Activated CD4-positive, alpha-beta T cell treated with anti-CD3 and anti-CD28 coated beads for 36 hours (primary cell): ENCODE results near the gene PDE8A. TPM values are rescaled to one million over a fixed set of nuclear protein-coding genes. Genes with fewer than 3 reads are reported as not detected.

ENCODE experiments used
- ATAC-seq: fragments of 200-7000 bp; cut with Tn5 transposase; one replicate; pipeline ENCODE4 v1.10.0; 2021; ENCODE audit warnings: mild to moderate bottlenecking, moderate library complexity
- CTCF ChIA-PET: fragments of 350-600 bp; sonication (Branson Sonifier 250); formaldehyde crosslinking; loops from one replicate; lab custom pipeline; 2021; ENCODE audit warnings: antibody characterized with exemption; lab: Charles Lee
- POLR2A ChIA-PET: fragments of 350-600 bp; sonication (Branson Sonifier 250); formaldehyde crosslinking; loops from one replicate; lab custom pipeline; 2021; ENCODE audit warnings: antibody characterized with exemption, inconsistent platforms; lab: Charles Lee
- DNase-seq: peaks from one replicate; pipeline ENCODE4 v3.0.0-alpha.2; 2020
- H3K27ac Mint-ChIP-seq: one replicate; pipeline ENCODE4 v1.8.0; 2021; ENCODE audit warnings: mixed read lengths
- H3K27me3 Mint-ChIP-seq: one replicate; pipeline ENCODE4 v1.8.0; 2021; ENCODE audit warnings: mixed read lengths
- H3K36me3 Mint-ChIP-seq: one replicate; pipeline ENCODE4 v1.8.0; 2021; ENCODE audit warnings: low read depth, mixed read lengths
- H3K4me1 Mint-ChIP-seq: one replicate; pipeline ENCODE4 v1.8.0; 2021; ENCODE audit warnings: mixed read lengths
- H3K4me3 Mint-ChIP-seq: one replicate; pipeline ENCODE4 v1.8.0; 2021; ENCODE audit warnings: mild to moderate bottlenecking, moderate library complexity, mixed read lengths
- H3K9me3 Mint-ChIP-seq: one replicate; pipeline ENCODE4 v1.8.0; 2021; ENCODE audit warnings: low read depth, mixed read lengths
- intact Hi-C, 2 experiments: fragments of 100-400 bp; cut with DNase I in 1 of 2; cut with micrococcal nuclease in 1 of 2; formaldehyde crosslinking; loops; one replicate each; pipeline versions ENCODE4 v1.14.2 to v1.15.1; 2022 to 2024; cut with DNase I, micrococcal nuclease
- total RNA-seq, 2 experiments: library from RNA; stranded (reverse); gene quantifications; one replicate each; pipeline ENCODE4 v1.2.3, GENCODE V29; 2021

Gene PDE8A
- total RNA-seq, 2 experiments from 2014 or later, result 21.3 to 28.7 TPM

DNA sequence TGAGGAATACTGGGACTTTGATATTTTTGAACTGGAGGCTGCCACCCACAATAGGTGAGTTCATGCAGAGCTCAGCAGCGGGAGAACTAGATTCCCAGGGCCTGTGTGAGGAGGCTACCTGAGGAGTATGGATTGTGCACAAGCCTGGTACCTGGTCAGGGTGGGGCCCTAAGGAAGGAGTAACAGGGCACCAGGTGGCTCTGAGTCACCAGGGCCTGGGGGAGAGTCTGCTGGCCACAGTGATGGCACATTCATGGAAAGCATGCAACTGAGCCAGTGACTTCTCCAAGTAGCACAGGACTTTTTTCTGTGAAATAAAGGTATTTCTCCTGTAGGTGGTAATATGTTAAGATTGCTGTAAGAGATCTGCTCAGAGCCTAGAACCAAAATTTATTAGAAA, 134.4 kb downstream of the PDE8A start:
- H3K36me3 Mint-ChIP-seq, result peaks cover 40% of the 10 kb centered on the region
- no peaks in the 10 kb centered on the region for H3K9me3 Mint-ChIP-seq
- ChIA-PET CTCF (interaction anchor here (0.7 kb wide), 1 partner anchor 64 kb away, joined by 4 read pairs; no protein-coding TSS in a partner anchor), POLR2A (no interaction called here)
- H3K27ac Mint-ChIP-seq, result no peak overlapping the region
- DNase-seq (no peak), ATAC-seq (no peak)
- no peak overlapping the region for H3K4me3 Mint-ChIP-seq
- intact Hi-C loops, result no loop called here
- no peaks in the 10 kb centered on the region for H3K27me3 Mint-ChIP-seq
- H3K4me1 Mint-ChIP-seq, result peaks cover 10% of the 10 kb centered on the region

- DNase-seq (no peak), ATAC-seq (no peak)
- Mint-ChIP-seq H3K36me3 (peaks cover 40% of the 10 kb centered on the region), H3K27ac (peak overlapping the region; percentile 12), H3K27me3 (no peaks in the 10 kb centered on the region), H3K4me3 (no peak overlapping the region), H3K4me1 (peaks cover 10% of the 10 kb centered on the region), H3K9me3 (no peaks in the 10 kb centered on the region)
- ChIA-PET POLR2A (no interaction called here), CTCF (interaction anchor here (0.7 kb wide), 1 partner anchor 63 kb away, joined by 4 read pairs; no protein-coding TSS in a partner anchor)
- intact Hi-C loops, result no loop called here
Observed at GRCh38 chr15:85116494-85116893, 134.8 kb downstream of the PDE8A start.

DNA sequence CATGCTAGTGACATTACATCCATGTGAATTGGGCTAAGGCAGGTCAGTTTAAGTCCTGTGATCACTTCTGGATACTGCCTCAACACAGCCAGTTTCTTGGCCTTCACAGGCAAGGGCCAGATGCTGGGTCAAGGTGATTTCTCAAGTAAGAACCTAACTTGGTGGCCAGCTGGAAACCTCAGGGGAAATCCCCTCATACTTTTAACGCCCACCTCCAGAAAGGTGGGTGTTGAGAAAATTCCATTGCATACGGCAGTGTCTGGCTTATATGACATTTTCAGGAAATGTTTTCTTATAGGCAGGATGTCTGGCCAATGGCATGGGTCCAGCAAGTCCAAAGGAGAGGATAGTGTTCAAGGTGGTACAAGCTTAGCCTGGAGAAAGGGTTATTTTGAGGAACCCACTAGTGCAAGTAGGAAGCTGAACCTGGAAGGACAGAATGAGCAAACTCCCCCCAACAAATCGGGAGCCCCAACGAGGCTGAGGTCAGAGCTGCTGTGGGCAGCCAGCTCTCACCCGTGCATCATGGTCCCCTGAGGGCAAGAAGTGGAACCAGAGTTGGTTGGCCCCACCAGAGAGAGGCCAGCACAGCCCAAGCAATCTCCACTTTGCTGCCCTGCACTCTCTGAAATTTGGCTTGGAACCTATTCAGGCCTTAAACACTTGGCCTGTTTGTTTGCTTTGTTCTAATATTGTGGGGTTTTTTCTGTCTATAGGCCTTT, 135.4 kb downstream of the PDE8A start:
- peak overlapping the region; percentile 53 for H3K27ac Mint-ChIP-seq
- ATAC-seq (no peak), DNase-seq (no peak)
- intact Hi-C loops, result no loop called here
- no peaks in the 10 kb centered on the region for H3K9me3 Mint-ChIP-seq
- ChIA-PET CTCF (interaction anchor here (0.7 kb wide), 1 partner anchor 213 kb away, joined by 6 read pairs; no protein-coding TSS in a partner anchor), POLR2A (no interaction called here)
- H3K4me3 Mint-ChIP-seq, result no peak overlapping the region
- no peaks in the 10 kb centered on the region for H3K27me3 Mint-ChIP-seq
- H3K36me3 Mint-ChIP-seq, result peaks cover 43% of the 10 kb centered on the region
- H3K4me1 Mint-ChIP-seq, result peaks cover 10% of the 10 kb centered on the region

DNA sequence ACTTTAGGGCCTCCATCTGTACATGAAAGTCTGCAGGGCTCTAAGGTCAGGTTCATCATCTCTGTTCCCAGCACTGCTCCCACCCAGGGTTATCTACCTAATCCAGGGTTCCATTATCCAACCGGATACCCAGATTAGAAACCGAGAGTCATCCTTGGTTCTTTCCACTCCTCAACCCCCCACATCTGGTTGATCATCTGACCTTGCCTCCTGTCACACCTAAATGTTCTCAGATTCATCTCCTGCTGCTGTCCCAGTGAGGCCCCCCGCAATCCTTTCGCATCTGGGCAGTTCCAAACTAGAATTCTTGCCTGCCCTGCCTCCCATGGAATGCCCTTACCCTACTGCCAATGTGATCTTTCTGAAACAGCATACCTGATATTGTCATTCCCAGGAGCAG, 136.5 kb downstream of the PDE8A start:
- DNase-seq, result no peak
- CTCF ChIA-PET, result interaction anchor here (0.9 kb wide), 1 partner anchor 109 kb away, joined by 3 read pairs; no protein-coding TSS in a partner anchor
- no peaks in the 10 kb centered on the region for H3K9me3 Mint-ChIP-seq
- no peak for ATAC-seq
- intact Hi-C loops, result no loop called here
- H3K27me3 Mint-ChIP-seq, result no peaks in the 10 kb centered on the region
- H3K27ac Mint-ChIP-seq, result peak overlapping the region; percentile 7
- H3K36me3 Mint-ChIP-seq, result peaks cover 44% of the 10 kb centered on the region
- POLR2A ChIA-PET, result no interaction called here
- peaks cover 10% of the 10 kb centered on the region for H3K4me1 Mint-ChIP-seq
- H3K4me3 Mint-ChIP-seq, result no peak overlapping the region

DNA sequence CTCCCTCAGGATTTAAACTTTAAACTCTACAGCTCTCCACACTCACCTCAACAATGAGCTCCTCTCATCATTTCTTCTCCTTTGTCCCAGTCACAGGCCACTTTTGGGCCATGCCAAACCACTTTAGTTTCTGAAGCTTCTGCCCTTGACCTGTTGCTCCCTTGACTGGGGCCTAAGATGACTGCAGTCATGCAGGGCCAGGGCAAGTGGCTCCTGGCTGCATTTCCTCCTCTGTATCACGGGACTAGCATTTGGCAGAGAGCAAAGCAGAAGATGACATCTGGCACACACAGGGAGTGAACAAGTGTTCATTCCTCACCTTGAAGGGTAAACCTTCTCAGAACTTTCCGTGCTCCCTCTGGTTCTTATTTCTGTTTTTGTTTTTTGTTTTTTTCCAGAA, 136.9 kb downstream of the PDE8A start:
- CTCF ChIA-PET, result interaction anchor here (0.9 to 1.7 kb wide), 2 partner anchors 50 to 109 kb away, joined by 3 to 6 read pairs; no protein-coding TSS in a partner anchor
- no peaks in the 10 kb centered on the region for H3K9me3 Mint-ChIP-seq
- peaks cover 42% of the 10 kb centered on the region for H3K36me3 Mint-ChIP-seq
- DNase-seq (no peak), ATAC-seq (no peak)
- no peak overlapping the region for H3K4me3 Mint-ChIP-seq
- intact Hi-C loops, result no loop called here
- H3K27me3 Mint-ChIP-seq, result no peaks in the 10 kb centered on the region
- POLR2A ChIA-PET, result no interaction called here
- H3K27ac Mint-ChIP-seq, result peak overlapping the region; percentile 7
- H3K4me1 Mint-ChIP-seq, result peaks cover 10% of the 10 kb centered on the region

DNA sequence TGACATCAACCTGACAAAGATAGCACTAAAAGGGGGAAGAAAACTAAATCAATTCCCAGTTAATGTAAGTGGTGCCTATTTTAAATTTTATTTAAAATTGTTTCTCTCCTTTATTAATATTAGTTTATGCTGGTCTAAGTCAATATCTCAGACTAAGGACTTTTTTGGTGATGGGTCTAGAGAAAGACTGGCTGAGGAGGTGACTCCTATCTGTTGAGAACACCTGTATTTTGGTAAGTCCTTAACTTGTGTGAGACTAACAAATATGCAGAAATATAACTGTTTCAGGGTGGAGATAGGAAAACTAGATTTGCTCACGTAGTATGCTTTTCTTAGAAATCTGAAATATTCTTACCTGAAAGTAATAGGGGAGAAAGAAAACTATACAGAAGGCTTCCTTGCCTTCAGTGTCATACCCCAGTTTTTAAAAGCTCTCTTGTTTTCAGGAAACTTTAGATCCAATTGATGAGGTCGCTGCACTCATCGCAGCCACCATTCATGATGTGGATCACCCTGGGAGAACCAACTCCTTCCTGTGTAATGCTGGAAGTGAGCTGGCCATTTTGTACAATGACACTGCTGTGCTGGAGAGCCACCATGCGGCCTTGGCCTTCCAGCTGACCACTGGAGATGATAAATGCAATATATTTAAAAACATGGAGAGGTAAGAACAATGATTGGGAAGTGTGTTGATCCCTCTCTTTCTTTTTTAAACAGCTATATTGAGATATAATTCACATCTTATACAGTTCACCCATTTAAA, 138.9 kb downstream of the PDE8A start:
- DNase-seq, result no peak
- no peak for ATAC-seq
- intact Hi-C loops, result no loop called here
- Mint-ChIP-seq H3K27ac (no peak overlapping the region), H3K4me1 (peaks cover 10% of the 10 kb centered on the region), H3K9me3 (no peaks in the 10 kb centered on the region), H3K4me3 (no peak overlapping the region), H3K27me3 (no peaks in the 10 kb centered on the region), H3K36me3 (peaks cover 44% of the 10 kb centered on the region)
- ChIA-PET CTCF (no interaction called here), POLR2A (no interaction called here)

GRCh38 chr15:85124173-85124572, 142.5 kb downstream of the PDE8A start:
- intact Hi-C loops, result no loop called here
- Mint-ChIP-seq H3K27me3 (no peaks in the 10 kb centered on the region), H3K4me1 (peaks cover 3% of the 10 kb centered on the region), H3K4me3 (no peak overlapping the region), H3K9me3 (no peaks in the 10 kb centered on the region), H3K36me3 (peaks cover 41% of the 10 kb centered on the region), H3K27ac (no peak overlapping the region)
- POLR2A ChIA-PET, result interaction anchor here (0.6 kb wide), 1 partner anchor 38 kb away, joined by 8 read pairs; no protein-coding TSS in a partner anchor
- CTCF ChIA-PET, result interaction anchor here (0.8 kb wide), 1 partner anchor 102 kb away, joined by 3 read pairs; no protein-coding TSS in a partner anchor
- no peak for ATAC-seq
- DNase-seq, result no peak

DNA sequence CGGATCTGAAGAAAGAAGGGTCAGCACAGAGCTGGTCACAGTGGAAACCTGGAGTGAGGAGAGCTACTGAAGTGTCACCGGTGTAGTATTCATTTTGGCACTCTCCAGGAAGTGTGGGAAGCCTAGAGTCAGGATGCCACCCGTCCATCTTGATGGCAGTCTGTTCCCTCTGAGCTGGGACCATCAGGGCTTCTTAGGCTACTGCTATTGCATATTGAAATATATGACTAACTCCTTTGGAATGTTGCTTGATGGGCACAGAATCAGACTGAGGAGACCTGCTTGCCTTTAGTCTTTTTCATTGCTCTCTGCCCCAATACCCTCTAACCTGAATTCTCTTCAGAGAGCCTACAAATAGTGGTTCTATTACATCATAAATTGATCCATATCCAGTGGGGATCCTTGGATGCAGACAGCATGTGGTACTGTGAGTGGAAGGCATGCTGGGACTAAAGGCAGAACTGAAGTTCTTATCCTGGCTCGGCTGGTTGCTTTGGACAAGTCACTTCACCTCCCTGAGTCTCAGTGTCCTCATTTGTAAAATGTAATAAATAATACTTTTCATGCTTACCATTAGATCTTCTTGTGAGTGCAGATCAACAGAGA, 143.5 kb downstream of the PDE8A start:
- Mint-ChIP-seq H3K4me1 (peaks cover 8% of the 10 kb centered on the region), H3K27ac (no peak overlapping the region), H3K4me3 (no peak overlapping the region), H3K9me3 (no peaks in the 10 kb centered on the region), H3K27me3 (no peaks in the 10 kb centered on the region), H3K36me3 (peaks cover 50% of the 10 kb centered on the region)
- no peak for DNase-seq
- CTCF ChIA-PET, result no interaction called here
- intact Hi-C loops, result no loop called here
- no peak for ATAC-seq
- POLR2A ChIA-PET, result no interaction called here

DNA sequence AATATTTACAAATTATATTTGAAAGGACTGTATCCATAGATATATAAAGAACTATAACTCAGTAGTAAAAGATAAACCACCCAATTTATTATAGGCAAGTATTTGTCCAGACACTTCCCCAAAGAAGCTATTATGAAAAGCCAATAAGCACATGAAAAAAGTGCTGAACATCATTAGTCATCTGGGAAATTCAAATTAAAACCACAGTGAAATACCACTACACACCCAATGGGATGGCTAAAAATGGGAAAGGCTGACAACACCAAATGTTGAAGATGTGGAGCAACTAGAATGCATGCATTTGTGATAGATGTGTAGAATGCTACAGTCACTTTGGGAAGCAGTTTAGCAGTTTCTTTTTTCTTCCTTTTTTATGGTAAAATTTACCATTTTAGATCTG, 147.0 kb downstream of the PDE8A start:
- H3K4me1 Mint-ChIP-seq, result peaks cover 8% of the 10 kb centered on the region
- DNase-seq (no peak), ATAC-seq (no peak)
- H3K4me3 Mint-ChIP-seq, result no peak overlapping the region
- CTCF ChIA-PET, result interaction anchor here (0.6 kb wide), 1 partner anchor 380 kb away, joined by 3 read pairs; no protein-coding TSS in a partner anchor
- H3K9me3 Mint-ChIP-seq, result peaks cover 4% of the 10 kb centered on the region
- intact Hi-C loops, result no loop called here
- POLR2A ChIA-PET, result no interaction called here
- H3K36me3 Mint-ChIP-seq, result peaks cover 63% of the 10 kb centered on the region
- H3K27ac Mint-ChIP-seq, result no peak overlapping the region
- no peaks in the 10 kb centered on the region for H3K27me3 Mint-ChIP-seq

DNA sequence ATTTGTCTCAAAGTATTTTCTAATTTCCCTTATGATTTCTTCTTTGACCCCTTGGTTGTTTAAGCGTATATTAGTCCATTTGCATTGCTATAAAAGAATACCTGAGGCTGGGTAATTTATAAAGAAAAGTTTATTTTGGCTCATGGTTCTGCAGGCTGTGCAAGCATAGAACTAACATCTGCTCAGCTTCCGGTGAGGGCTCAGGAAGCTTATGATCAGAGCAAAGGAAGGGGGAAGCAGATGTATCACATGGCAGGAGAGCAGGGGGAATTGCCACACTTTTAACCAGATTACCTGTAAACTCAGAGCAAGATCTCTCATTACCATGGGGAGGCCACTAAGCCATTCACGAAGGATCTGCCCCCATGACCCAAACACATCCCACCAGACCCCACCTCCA, 148.2 kb downstream of the PDE8A start:
- no peak overlapping the region for H3K4me3 Mint-ChIP-seq
- peaks cover 4% of the 10 kb centered on the region for H3K9me3 Mint-ChIP-seq
- CTCF ChIA-PET, result no interaction called here
- no peaks in the 10 kb centered on the region for H3K27me3 Mint-ChIP-seq
- no peak for ATAC-seq
- no peak for DNase-seq
- H3K27ac Mint-ChIP-seq, result no peak overlapping the region
- H3K4me1 Mint-ChIP-seq, result peaks cover 8% of the 10 kb centered on the region
- intact Hi-C loops, result no loop called here
- POLR2A ChIA-PET, result no interaction called here
- peaks cover 57% of the 10 kb centered on the region for H3K36me3 Mint-ChIP-seq

DNA sequence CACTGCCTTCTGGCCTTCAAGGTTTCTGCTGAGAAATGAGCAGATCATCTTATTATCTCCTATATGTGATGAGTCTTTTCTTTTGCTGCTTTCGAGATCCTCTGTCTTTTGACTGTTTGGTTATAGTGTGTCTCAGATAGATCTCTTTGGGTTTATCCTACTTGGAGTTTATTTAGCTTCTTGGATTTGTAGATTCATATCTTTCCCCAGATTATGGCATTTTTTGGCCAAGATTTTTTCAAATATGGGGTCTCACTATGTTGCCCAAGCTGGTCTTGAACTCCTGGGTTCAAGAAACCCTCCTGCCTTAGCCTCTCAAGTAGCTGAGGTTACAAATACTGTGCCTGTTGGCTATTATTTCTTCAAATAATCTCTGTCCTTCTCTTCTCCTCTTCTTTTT, 150.3 kb downstream of the PDE8A start:
- no peak for ATAC-seq
- Mint-ChIP-seq H3K9me3 (peaks cover 4% of the 10 kb centered on the region), H3K36me3 (peaks cover 54% of the 10 kb centered on the region), H3K4me3 (no peak overlapping the region), H3K27me3 (no peaks in the 10 kb centered on the region), H3K4me1 (peaks cover 8% of the 10 kb centered on the region), H3K27ac (no peak overlapping the region)
- no peak for DNase-seq
- POLR2A ChIA-PET, result no interaction called here
- intact Hi-C loops, result no loop called here
- CTCF ChIA-PET, result interaction anchor here (1.3 kb wide), 1 partner anchor 35 kb away, joined by 5 read pairs; no protein-coding TSS in a partner anchor
